GM12878 (cell line): ENCODE data around the gene DPP6. TPM values are rescaled to one million over a fixed set of nuclear protein-coding genes. Genes with fewer than 3 reads are reported as not detected.

ENCODE experiments used
- ATAC-seq: fragments of 200-7000 bp; cut with Tn5 transposase; 3 replicates; pipeline ENCODE4 v1.9.1; 2020; ENCODE audit warnings: mild to moderate bottlenecking, moderate library complexity
- BruUV-seq: library from RNA; stranded (reverse); fragments of 400-500 nt; replicated peaks from 2 replicates; lab custom pipeline; 2021; lab: Mats Ljungman, UMichigan
- CTCF ChIA-PET: fragments of 300-600 bp; sonication (Branson Sonifier 250); formaldehyde crosslinking; extraction: SDS; loops from one replicate; lab custom pipeline; 2021; ENCODE audit warnings: inconsistent platforms; lab: Yijun Ruan, JAX
- POLR2A ChIA-PET: fragments of 350-600 bp; formaldehyde crosslinking; extraction: SDS; loops from one replicate; lab custom pipeline; 2021; ENCODE audit warnings: inconsistent platforms; lab: Charles Lee
- RAD21 ChIA-PET: fragments of 300-600 bp; sonication (Branson Sonifier 250); formaldehyde crosslinking; loops from one replicate; lab custom pipeline; 2023; ENCODE audit warnings: antibody characterized with exemption; ENCODE audit not compliant: unreplicated experiment; lab: Charles Lee
- SMC1A ChIA-PET: fragments of 300-600 bp; sonication (Branson Sonifier 250); formaldehyde crosslinking; loops from one replicate; lab custom pipeline; 2023; ENCODE audit not compliant: unreplicated experiment, uncharacterized antibody; lab: Charles Lee
- DNase-seq: peaks from one replicate; pipeline ENCODE4 v3.0.0-alpha.2; 2011; ENCODE audit warnings: low read depth, low spot score
- FAIRE-seq: peaks from 3 replicates; lab custom pipeline; 2011; peaks lifted over from hg19 to GRCh38; lab: Jason Lieb, UNC
- H2AFZ ChIP-seq: 2 replicates; pipeline ENCODE4 v1.6.0; 2011; ENCODE audit warnings: low read depth, low read length, control low read depth; ENCODE audit not compliant: control insufficient read depth
- H3K27ac ChIP-seq: 2 replicates; pipeline ENCODE4 v1.5.1; 2011; ENCODE audit warnings: control low read depth; ENCODE audit not compliant: control insufficient read depth, insufficient read depth
- H3K27me3 ChIP-seq, 2 experiments: replicated peaks in 1 of 2; 2 replicates each; pipeline versions ENCODE4 v1.6.0 to v1.6.1; 2011; ENCODE audit warnings: low read length in 1 of 2; ENCODE audit not compliant: control insufficient read depth in 2 of 2, insufficient read depth in 2 of 2
- H3K36me3 ChIP-seq, 2 experiments: 2 replicates each; pipeline ENCODE4 v1.5.1; 2011; ENCODE audit warnings: low read length in 1 of 2; ENCODE audit not compliant: control insufficient read depth in 2 of 2, insufficient read depth in 2 of 2
- H3K4me1 ChIP-seq: 2 replicates; pipeline ENCODE4 v1.6.1; 2011; ENCODE audit warnings: mild to moderate bottlenecking, low read length, moderate library complexity, mixed read lengths; ENCODE audit not compliant: control insufficient read depth, insufficient read depth
- H3K4me2 ChIP-seq: 2 replicates; pipeline ENCODE4 v1.6.0; 2011; ENCODE audit warnings: control low read depth; ENCODE audit not compliant: control insufficient read depth, insufficient read depth
- H3K4me3 ChIP-seq: fragments of 200-600 bp; sonication (generic); 2 replicates; pipeline ENCODE4 v1.5.1; 2016
- H3K79me2 ChIP-seq: 2 replicates; pipeline ENCODE4 v1.6.0; 2011; ENCODE audit warnings: low read length; ENCODE audit not compliant: control insufficient read depth, insufficient read depth
- H3K9ac ChIP-seq: 2 replicates; pipeline ENCODE4 v1.8.0; 2011; ENCODE audit warnings: low read length, control low read depth, mixed read lengths; ENCODE audit not compliant: control insufficient read depth, insufficient read depth
- H3K9me3 ChIP-seq: replicated peaks from 3 replicates; pipeline ENCODE4 v1.5.1; 2011; ENCODE audit warnings: mild to moderate bottlenecking, low read length; ENCODE audit not compliant: control insufficient read depth, insufficient read depth
- H4K20me1 ChIP-seq: 2 replicates; pipeline ENCODE4 v1.6.0; 2011; ENCODE audit not compliant: control insufficient read depth, insufficient read depth
- CHD2 ChIP-seq: IDR thresholded peaks from 2 replicates; pipeline ENCODE4 v1.6.1; 2011; ENCODE audit warnings: low read depth, low read length, improper control_type of control experiment, borderline replicate concordance
- FOXM1 ChIP-seq: IDR thresholded peaks from 2 replicates; pipeline ENCODE4 v1.6.1; 2012; ENCODE audit warnings: low read depth, mild to moderate bottlenecking, inconsistent platforms, low read length, moderate library complexity
- IKZF1 ChIP-seq: fragments of 450-650 bp; conservative IDR thresholded peaks from 2 replicates; pipeline ENCODE4 v1.6.1; 2017; ENCODE audit warnings: antibody characterized with exemption, mild to moderate bottlenecking
- IRF3 ChIP-seq: fragments of 450-650 bp; IDR thresholded peaks from 2 replicates; pipeline ENCODE4 v1.6.1; 2014; ENCODE audit warnings: mild to moderate bottlenecking
- IRF4 ChIP-seq: IDR thresholded peaks from 2 replicates; pipeline ENCODE4 v1.6.1; 2011; ENCODE audit warnings: low read depth, low read length
- RELA ChIP-seq: fragments of 450-650 bp; IDR thresholded peaks from 2 replicates; pipeline ENCODE4 v1.8.0; 2014; ENCODE audit warnings: borderline replicate concordance; ENCODE audit not compliant: partially characterized antibody
- RELB ChIP-seq: fragments of 450-650 bp; IDR thresholded peaks from 2 replicates; pipeline ENCODE4 v1.6.1; 2017; ENCODE audit warnings: low read depth, mild to moderate bottlenecking, moderate library complexity
- TAF1 ChIP-seq: IDR thresholded peaks from 2 replicates; pipeline ENCODE4 v1.6.1; 2011; ENCODE audit warnings: mild to moderate bottlenecking, low read depth, low read length, borderline replicate concordance
- TCF12 ChIP-seq: IDR thresholded peaks from 2 replicates; pipeline ENCODE4 v1.6.1; 2011; ENCODE audit warnings: low read depth, mild to moderate bottlenecking, low read length
- ZNF217 ChIP-seq: fragments of 450-650 bp; IDR thresholded peaks from 2 replicates; pipeline ENCODE4 v1.6.1; 2017; ENCODE audit warnings: antibody characterized with exemption, mild to moderate bottlenecking
- ZNF274 ChIP-seq: IDR thresholded peaks from one replicate; pipeline ENCODE4 v1.8.0; 2011; ENCODE audit not compliant: insufficient read length, insufficient read depth
- ZNF384 ChIP-seq: IDR thresholded peaks from 2 replicates; pipeline ENCODE4 v1.6.1; 2012; ENCODE audit warnings: low read depth, mild to moderate bottlenecking, low read length, improper control_type of control experiment, borderline replicate concordance
- WGBS: methylation state at CpG from one replicate; pipeline ENCODE4 v1.1.6; 2016; ENCODE audit warnings: low lambda C conversion rate; ENCODE audit not compliant: insufficient replicate concordance, insufficient coverage; ENCODE audit errors: missing lambda C conversion rate; 5-methylcytosine and 5-hydroxymethylcytosine counted together
- in situ Hi-C: fragments of 300-500 bp; cut with MboI; formaldehyde crosslinking; loops from 9 replicates; pipeline ENCODE4 v1.14.3; 2018; ENCODE audit warnings: mixed read lengths
- intact Hi-C: fragments of 100-400 bp; cut with micrococcal nuclease; formaldehyde crosslinking; loops from one replicate; pipeline ENCODE4 v1.14.2; 2022; ENCODE audit not compliant: unreplicated experiment
- polyA plus RNA-seq, 11 experiments: library from polyadenylated mRNA; depleted of rRNA in 4 of 11; unstranded in 6 of 11; stranded (reverse) in 5 of 11; fragments of >200 nt; fragmentation: Nextera tagmentation in 4 of 11; fragmentation: Illumina TruSeq in 1 of 11; extraction: Ambion mirVana in 4 of 11; extraction: Trizol in 1 of 11; gene quantifications; 1 replicate in 1 of 11; 2 replicates in 10 of 11; pipeline versions ENCODE4 v1.2.1 to v1.2.3, GENCODE V29; 2011 to 2016; ENCODE audit warnings: inconsistent platforms in 2 of 11, missing spikeins in 2 of 11, low read depth in 1 of 11
- total RNA-seq, 4 experiments: library from RNA; depleted of rRNA in 3 of 4; stranded (reverse); fragments of >200 nt in 3 of 4; fragmentation: Illumina TruSeq in 1 of 4; extraction: Trizol in 1 of 4; gene quantifications; 2 replicates each; pipeline versions ENCODE4 v1.2.1 to v1.2.3, GENCODE V29; 2013 to 2021
- TF ChIP-seq, protein P1 (sequence below): IDR thresholded peaks from 2 replicates; pipeline ENCODE4 v1.6.1; 2012; ENCODE audit warnings: low read depth, low read length, improper control_type of control experiment

The DPP6 gene
- total and polyA plus RNA-seq, 10 of the 15 experiments (the other 5 are each of a cell fraction or from before 2014, with no cell fraction given) = not detected

DNA sequence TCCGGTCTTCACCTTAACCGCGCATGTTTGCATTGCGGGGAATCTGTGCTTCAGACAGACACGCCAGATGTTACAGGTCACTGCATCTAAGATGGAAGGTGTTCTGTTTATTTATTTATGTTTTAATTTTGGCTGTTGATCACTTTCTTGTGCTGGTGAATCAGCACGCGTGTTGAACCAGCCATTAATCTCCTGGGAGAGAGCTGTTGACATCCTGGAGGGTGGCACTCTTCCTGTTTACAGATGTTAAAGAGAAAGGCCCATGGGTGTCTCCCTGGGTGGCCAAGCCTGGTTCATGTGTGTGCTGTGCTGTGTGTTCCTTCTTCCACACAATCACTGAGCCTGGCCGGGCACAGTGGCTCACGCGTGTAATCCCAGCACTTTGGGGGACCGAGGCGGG, 595.4 kb downstream of the DPP6 start (continued):
- TF ChIP-seq, protein P1, sequence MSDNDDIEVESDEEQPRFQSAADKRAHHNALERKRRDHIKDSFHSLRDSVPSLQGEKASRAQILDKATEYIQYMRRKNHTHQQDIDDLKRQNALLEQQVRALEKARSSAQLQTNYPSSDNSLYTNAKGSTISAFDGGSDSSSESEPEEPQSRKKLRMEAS = no peak
- no peak for TF ChIP-seq IRF3
- no peak for TF ChIP-seq TAF1
- TF ChIP-seq ZNF217 = no peak
- TF ChIP-seq ZNF384 = no peak
- no peak for TF ChIP-seq TCF12
- TF ChIP-seq RELB = no peak
- no peak for TF ChIP-seq IRF4
- TF ChIP-seq RELA = no peak

- no peak for TF ChIP-seq IKZF1
- TF ChIP-seq FOXM1 = no peak
- no peak for TF ChIP-seq ZNF274
- no peak for TF ChIP-seq CHD2
- Histone ChIP-seq H3K9me3 (no peaks in the 10 kb centered on the region), H3K36me3 (no peaks in the 10 kb centered on the region), H3K79me2 (no peaks in the 10 kb centered on the region), H3K9ac (no peak overlapping the region), H3K27me3 (no peaks in the 10 kb centered on the region), H4K20me1 (no peaks in the 10 kb centered on the region), H3K4me3 (no peak overlapping the region), H3K4me1 (no peaks in the 10 kb centered on the region), H3K27ac (no peak overlapping the region), H2AFZ (no peak overlapping the region), H3K4me2 (no peak overlapping the region)
- no peak for ATAC-seq
- SMC1A ChIA-PET = no interaction called here
- FAIRE-seq = no peak
- POLR2A ChIA-PET = no interaction called here
- intact Hi-C loops (no loop called here), in situ Hi-C loops (no loop called here)
- BruUV-seq = no TSS peak
- RAD21 ChIA-PET = no interaction called here
- DNase-seq = no peak
- CTCF ChIA-PET = no interaction called here
- WGBS = 11% methylated on average over 5 of the region's 5 CpGs
These were observed 596.8 kb downstream of the DPP6 start for GRCh38 chr7:154649015-154649414.
